Mesendoderm (in vitro differentiated cells): ENCODE results near the gene RYR2.
A peak's percentile ranks its signal among the peaks of the same experiment; 100 is the strongest.

Experiments used
- DNase-seq: peaks from one replicate; pipeline ENCODE4 v3.0.0; 2013
- H2AK5ac ChIP-seq: 2 replicates; pipeline ENCODE4 v1.6.1; 2013; ENCODE audit warnings: low read length, inconsistent platforms
- H2BK120ac ChIP-seq: 2 replicates; pipeline ENCODE4 v1.6.1; 2013; ENCODE audit warnings: low read depth, mild to moderate bottlenecking, low read length, moderate library complexity, mixed read lengths
- H2BK15ac ChIP-seq: replicated peaks from 2 replicates; pipeline ENCODE4 v1.6.1; 2013; ENCODE audit warnings: low read depth, mild to moderate bottlenecking, moderate library complexity
- H2BK5ac ChIP-seq: 2 replicates; pipeline ENCODE4 v1.6.1; 2013; ENCODE audit warnings: low read length, inconsistent platforms
- H3K18ac ChIP-seq: 2 replicates; pipeline ENCODE4 v1.6.1; 2013; ENCODE audit warnings: mild to moderate bottlenecking, low read length, mixed read lengths
- H3K23ac ChIP-seq: one replicate; pipeline ENCODE4 v1.6.1; 2013; ENCODE audit warnings: low read length
- H3K27ac ChIP-seq: 2 replicates; pipeline ENCODE4 v1.5.1; 2013; ENCODE audit warnings: low read depth, mild to moderate bottlenecking, inconsistent platforms, low read length, moderate library complexity
- H3K27me3 ChIP-seq: 2 replicates; pipeline ENCODE4 v1.6.1; 2013; ENCODE audit warnings: low read length, control low read depth, mild to moderate bottlenecking, inconsistent platforms; ENCODE audit not compliant: insufficient read depth, poor library complexity
- H3K36me3 ChIP-seq: 2 replicates; pipeline ENCODE4 v1.6.1; 2013; ENCODE audit warnings: low read length, inconsistent platforms; ENCODE audit not compliant: control insufficient read depth, insufficient read depth
- H3K4ac ChIP-seq: one replicate; pipeline ENCODE4 v1.6.1; 2013; ENCODE audit warnings: low read depth, mild to moderate bottlenecking, low read length, moderate library complexity
- H3K4me1 ChIP-seq: 2 replicates; pipeline ENCODE4 v1.6.1; 2013; ENCODE audit warnings: low read depth, low read length, inconsistent platforms; ENCODE audit not compliant: control insufficient read depth
- H3K4me2 ChIP-seq: 2 replicates; pipeline ENCODE4 v1.6.1; 2013; ENCODE audit warnings: low read length
- H3K4me3 ChIP-seq: 2 replicates; pipeline ENCODE4 v1.5.1; 2013; ENCODE audit warnings: mild to moderate bottlenecking, low read length
- H3K56ac ChIP-seq: one replicate; pipeline ENCODE4 v1.6.1; 2013; ENCODE audit warnings: low read length
- H3K79me1 ChIP-seq: 2 replicates; pipeline ENCODE4 v1.6.1; 2013; ENCODE audit warnings: low read length, inconsistent platforms
- H3K79me2 ChIP-seq: 2 replicates; pipeline ENCODE4 v1.6.1; 2013; ENCODE audit warnings: mild to moderate bottlenecking, low read length; ENCODE audit not compliant: control insufficient read depth, insufficient read depth
- H3K9ac ChIP-seq: 2 replicates; pipeline ENCODE4 v1.6.1; 2013; ENCODE audit warnings: low read length, inconsistent platforms
- H4K5ac ChIP-seq: one replicate; pipeline ENCODE4 v1.6.1; 2013; ENCODE audit warnings: low read length
- H4K8ac ChIP-seq: one replicate; pipeline ENCODE4 v1.6.1; 2013; ENCODE audit warnings: low read depth, mild to moderate bottlenecking, control low read depth, low read length, moderate library complexity
- WGBS: extraction: QIAGEN DNeasy Blood & Tissue Kit; methylation state at CpG from one replicate; pipeline ENCODE4 v1.1.7; 2013; ENCODE audit warnings: low lambda C conversion rate, missing lambda C conversion rate; ENCODE audit not compliant: insufficient coverage; ENCODE audit errors: extremely low coverage; 5-methylcytosine and 5-hydroxymethylcytosine counted together

The RYR2 gene

DNA sequence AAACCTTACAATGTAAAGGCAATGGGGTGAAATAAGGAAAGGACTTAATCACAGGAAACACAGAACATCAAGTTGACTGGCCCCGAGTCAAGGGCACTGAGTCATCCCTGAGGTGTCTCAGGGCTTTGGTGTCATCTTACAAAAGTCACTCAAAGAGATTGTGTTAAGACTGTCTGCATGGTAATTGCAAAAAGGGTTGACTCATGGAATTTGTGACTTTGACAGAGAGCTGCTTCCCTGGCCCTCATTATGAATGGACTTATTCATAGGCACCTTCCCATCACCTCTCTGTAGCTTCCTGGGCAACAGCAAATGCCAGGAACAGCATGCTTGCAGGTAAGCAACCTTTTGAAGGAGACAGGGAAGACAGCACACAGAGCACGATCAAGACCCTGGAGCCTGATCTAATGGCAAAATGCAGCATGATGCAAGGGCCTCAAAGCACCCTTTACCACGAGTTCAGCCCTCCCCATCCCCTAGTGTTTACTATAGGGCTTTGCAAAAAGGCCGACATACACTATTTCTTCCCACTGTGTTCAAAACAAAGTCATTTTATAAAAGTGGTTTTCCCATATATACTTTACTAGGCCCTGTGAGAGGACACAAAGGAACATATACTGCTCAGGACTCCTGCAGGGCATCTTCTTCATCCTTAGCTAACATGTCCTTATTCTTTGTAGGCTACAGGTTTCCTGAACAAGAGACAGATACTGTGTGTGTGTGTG, 831.7 kb downstream of the RYR2 start:
- peak; percentile 98 for DNase-seq
- no peak overlapping the region for H2BK120ac ChIP-seq
- no peaks in the 10 kb centered on the region for H3K79me2 ChIP-seq
- H3K56ac ChIP-seq, result no peak overlapping the region
- peak overlapping the region; percentile 13 for H3K27ac ChIP-seq
- no peaks in the 10 kb centered on the region for H3K4me1 ChIP-seq
- H3K18ac ChIP-seq, result no peak overlapping the region
- no peak overlapping the region for H3K4me2 ChIP-seq
- no peak overlapping the region for H4K8ac ChIP-seq
- no peak overlapping the region for H3K4me3 ChIP-seq
- H2BK5ac ChIP-seq, result no peak overlapping the region
- WGBS, result no CpG with 5 or more reads among the region's 4 CpGs
- H3K27me3 ChIP-seq, result no peaks in the 10 kb centered on the region
- H2AK5ac ChIP-seq, result no peak overlapping the region
- H4K5ac ChIP-seq, result no peak overlapping the region
- no peaks in the 10 kb centered on the region for H3K36me3 ChIP-seq
- H3K23ac ChIP-seq, result no peak overlapping the region
- H3K4ac ChIP-seq, result no peak overlapping the region
- no peak overlapping the region for H3K9ac ChIP-seq
- H3K79me1 ChIP-seq, result no peaks in the 10 kb centered on the region
- no peak overlapping the region for H2BK15ac ChIP-seq

DNA sequence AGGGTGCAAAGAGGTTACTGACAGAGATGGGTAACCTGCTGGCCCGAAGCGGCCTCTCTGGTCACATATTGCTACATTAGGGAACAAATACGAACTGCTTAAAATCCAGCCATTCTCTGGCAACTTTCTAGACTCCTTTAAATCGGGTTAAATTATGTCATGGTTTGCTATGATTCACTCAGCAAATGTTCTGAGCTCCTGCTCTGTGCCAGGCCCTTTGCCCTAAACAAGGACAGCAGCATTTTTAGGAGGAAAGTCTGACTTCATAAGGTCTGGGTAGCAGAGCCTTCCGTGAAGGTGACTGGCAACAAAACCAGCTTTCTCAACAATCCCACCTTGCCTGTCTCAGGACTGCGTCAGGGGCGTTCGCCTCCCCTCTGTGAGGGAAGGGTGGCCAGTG, 833.3 kb downstream of the RYR2 start:
- H4K8ac ChIP-seq, result no peak overlapping the region
- H3K4me2 ChIP-seq, result no peak overlapping the region
- H4K5ac ChIP-seq, result no peak overlapping the region
- no peaks in the 10 kb centered on the region for H3K27me3 ChIP-seq
- no peaks in the 10 kb centered on the region for H3K4me1 ChIP-seq
- WGBS, result no CpG with 5 or more reads among the region's 8 CpGs
- H3K56ac ChIP-seq, result no peak overlapping the region
- H3K36me3 ChIP-seq, result no peaks in the 10 kb centered on the region
- no peak overlapping the region for H2AK5ac ChIP-seq
- no peaks in the 10 kb centered on the region for H3K79me2 ChIP-seq
- no peak overlapping the region for H3K4me3 ChIP-seq
- no peak overlapping the region for H2BK120ac ChIP-seq
- H3K23ac ChIP-seq, result no peak overlapping the region
- no peak overlapping the region for H3K4ac ChIP-seq
- no peak overlapping the region for H3K18ac ChIP-seq
- DNase-seq, result no peak
- no peak overlapping the region for H2BK5ac ChIP-seq
- H2BK15ac ChIP-seq, result no peak overlapping the region
- no peak overlapping the region for H3K27ac ChIP-seq
- H3K9ac ChIP-seq, result no peak overlapping the region
- no peaks in the 10 kb centered on the region for H3K79me1 ChIP-seq

DNA sequence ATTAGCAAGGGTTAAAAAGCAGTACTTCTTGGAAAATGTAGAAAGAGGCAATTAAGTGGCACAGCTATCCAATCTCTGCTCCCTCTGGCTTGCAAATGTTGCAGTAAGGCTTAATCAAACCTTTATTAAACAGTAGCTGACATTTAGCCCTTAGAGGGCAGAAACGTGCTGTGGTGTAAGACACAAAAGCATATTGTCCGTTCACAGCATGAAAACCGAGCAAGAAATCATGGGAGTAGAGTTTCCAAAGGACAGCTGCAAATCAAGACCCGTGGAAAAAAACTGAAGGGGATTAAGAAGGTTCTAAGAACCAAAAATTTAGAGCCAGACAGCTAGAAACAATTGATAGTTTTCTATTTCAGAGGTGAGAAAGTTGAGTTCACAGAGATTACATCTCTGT, 835.6 kb downstream of the RYR2 start:
- Histone ChIP-seq H2AK5ac (no peak overlapping the region), H4K5ac (no peak overlapping the region), H3K27ac (no peak overlapping the region), H3K4me3 (no peak overlapping the region), H3K9ac (no peak overlapping the region), H4K8ac (no peak overlapping the region), H3K56ac (no peak overlapping the region), H3K79me2 (no peaks in the 10 kb centered on the region), H2BK5ac (no peak overlapping the region), H3K18ac (no peak overlapping the region), H2BK15ac (no peak overlapping the region), H2BK120ac (no peak overlapping the region), H3K79me1 (no peaks in the 10 kb centered on the region), H3K23ac (no peak overlapping the region), H3K4me1 (no peaks in the 10 kb centered on the region), H3K27me3 (no peaks in the 10 kb centered on the region), H3K4me2 (no peak overlapping the region), H3K36me3 (no peaks in the 10 kb centered on the region), H3K4ac (no peak overlapping the region)
- DNase-seq, result no peak
- no CpG with 5 or more reads among the region's 4 CpGs for WGBS

DNA sequence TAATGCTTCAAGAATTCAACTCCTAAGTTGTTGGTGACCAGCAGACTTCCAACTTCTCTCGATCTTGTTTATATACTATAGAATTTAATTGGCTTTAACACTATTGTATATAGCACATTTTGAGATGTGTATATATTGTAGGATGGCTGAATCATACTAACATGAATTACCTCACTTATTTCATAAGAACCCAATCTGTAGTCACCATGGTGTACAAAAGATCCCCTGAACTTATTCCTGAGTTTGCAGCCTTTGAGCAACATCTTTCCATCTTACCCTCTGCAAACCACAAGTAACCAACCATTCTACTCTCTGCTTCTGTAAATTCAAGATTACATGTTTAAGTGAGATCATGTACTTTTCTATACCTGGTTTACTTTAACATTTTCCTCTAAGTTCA, 836.4 kb downstream of the RYR2 start:
- WGBS, result no CpG with 5 or more reads among the region's 1 CpG
- no peak overlapping the region for H3K23ac ChIP-seq

DNA sequence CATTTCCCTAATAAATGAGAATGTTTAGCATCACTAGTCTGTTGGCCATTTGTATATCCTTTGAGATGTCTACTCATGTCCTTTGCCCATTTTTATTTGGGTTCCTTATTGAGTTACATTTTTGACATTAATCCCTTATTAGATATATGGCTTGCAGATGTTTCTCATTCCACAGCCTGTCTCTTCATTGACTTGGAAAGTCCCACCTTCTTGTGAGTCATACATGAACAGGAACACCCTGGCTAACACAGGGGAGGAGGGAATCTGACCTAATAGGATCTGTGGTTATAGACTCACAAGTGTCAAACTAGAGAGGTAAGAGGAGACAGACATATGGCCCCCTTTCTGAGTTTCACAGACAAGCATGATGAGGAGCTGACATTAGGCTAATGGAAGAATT, 837.2 kb downstream of the RYR2 start:
- Histone ChIP-seq H3K79me1 (no peaks in the 10 kb centered on the region), H2BK15ac (no peak overlapping the region), H3K18ac (no peak overlapping the region), H3K23ac (no peak overlapping the region), H4K8ac (no peak overlapping the region), H2BK5ac (no peak overlapping the region), H3K56ac (no peak overlapping the region), H3K27ac (no peak overlapping the region), H3K9ac (no peak overlapping the region), H3K4me3 (no peak overlapping the region), H3K27me3 (no peaks in the 10 kb centered on the region), H2AK5ac (no peak overlapping the region), H4K5ac (no peak overlapping the region), H3K79me2 (no peaks in the 10 kb centered on the region), H3K36me3 (no peaks in the 10 kb centered on the region), H3K4ac (no peak overlapping the region), H3K4me2 (no peak overlapping the region), H3K4me1 (no peaks in the 10 kb centered on the region), H2BK120ac (no peak overlapping the region)
- DNase-seq, result no peak

More for the DNA sequence above, 836.4 kb downstream of the RYR2 start:
- no peak for DNase-seq
- no peaks in the 10 kb centered on the region for H3K36me3 ChIP-seq
- H4K8ac ChIP-seq, result no peak overlapping the region
- H3K27ac ChIP-seq, result no peak overlapping the region
- no peak overlapping the region for H2BK5ac ChIP-seq
- H3K9ac ChIP-seq, result no peak overlapping the region
- no peak overlapping the region for H2BK15ac ChIP-seq
- H3K18ac ChIP-seq, result no peak overlapping the region
- no peaks in the 10 kb centered on the region for H3K4me1 ChIP-seq
- H2AK5ac ChIP-seq, result no peak overlapping the region
- no peak overlapping the region for H2BK120ac ChIP-seq
- no peak overlapping the region for H3K4ac ChIP-seq
- H3K79me2 ChIP-seq, result no peaks in the 10 kb centered on the region
- H3K4me2 ChIP-seq, result no peak overlapping the region
- no peak overlapping the region for H3K56ac ChIP-seq
- no peak overlapping the region for H3K4me3 ChIP-seq
- H3K27me3 ChIP-seq, result no peaks in the 10 kb centered on the region
- no peaks in the 10 kb centered on the region for H3K79me1 ChIP-seq
- no peak overlapping the region for H4K5ac ChIP-seq
